NCI-H510A (cell line): ENCODE results near the gene COX6A1.
A peak's percentile ranks its signal among the peaks of the same experiment; 100 is the strongest.
"Not testable (repeated sequence)": the region's sequence is repeated elsewhere in the genome, so short reads cannot be mapped to it uniquely, and the experiment has no call there.

Experiments
- DNase-seq: peaks from one replicate; lab custom pipeline; 2025; lab: John Stamatoyannopoulos, UW

The COX6A1 gene

DNA sequence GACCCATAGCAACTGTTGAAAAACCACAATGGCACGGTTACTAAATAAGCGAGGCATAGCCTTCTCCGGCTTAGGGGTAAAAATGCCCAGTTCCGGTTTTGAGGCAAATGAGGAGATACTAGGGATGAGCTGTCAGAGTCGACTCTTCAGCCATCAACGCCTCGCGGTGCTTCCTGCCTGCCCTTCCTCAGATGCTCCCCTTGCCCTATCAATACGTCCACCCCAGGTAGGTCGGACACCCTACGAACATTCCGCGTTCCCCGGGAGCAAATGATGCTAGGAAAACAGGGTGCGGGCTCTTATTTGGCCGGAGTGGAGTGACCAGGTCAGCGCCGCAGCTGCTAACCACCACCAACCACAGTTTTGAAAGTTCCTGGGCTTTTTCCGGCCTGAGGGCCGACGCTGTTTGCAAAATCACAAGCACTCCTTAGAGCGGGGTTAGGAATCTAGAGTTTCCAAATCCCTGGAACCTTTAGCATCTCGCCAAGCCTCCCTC is 30.5 kb downstream of the COX6A1 start:
- DNase-seq: no peak

DNA sequence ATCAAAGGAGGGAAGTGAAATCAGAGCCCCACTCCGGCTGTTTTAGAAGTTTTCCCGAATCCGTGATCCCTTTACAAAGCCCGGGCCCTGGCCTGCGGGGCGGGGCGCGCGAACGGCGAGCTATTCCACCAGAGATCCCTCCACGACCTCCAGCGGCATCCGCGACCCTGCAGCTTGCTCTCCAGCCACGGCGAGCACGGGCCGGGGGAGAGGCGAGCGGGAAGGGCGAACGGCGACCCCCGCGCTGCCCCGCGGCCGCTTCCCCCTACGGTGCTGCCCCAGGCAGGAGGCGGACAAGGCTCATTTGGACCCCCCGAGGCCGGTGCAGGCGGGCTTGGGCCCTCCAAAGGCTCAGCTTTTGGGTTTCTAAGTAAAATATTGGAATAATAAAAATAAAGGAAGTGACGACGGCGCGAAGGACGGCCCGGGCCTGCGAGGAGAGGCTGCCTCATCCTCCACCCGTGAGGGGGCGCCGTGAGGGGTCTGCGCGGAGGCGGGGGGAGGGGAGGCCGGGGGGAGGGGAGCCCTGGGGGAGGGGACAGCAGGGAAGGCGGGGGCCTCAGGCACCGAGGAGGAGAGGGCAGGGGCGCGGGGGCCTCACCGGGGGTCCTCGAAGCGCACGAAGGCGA is 31.0 kb downstream of the COX6A1 start:
- DNase-seq: no peak

DNA sequence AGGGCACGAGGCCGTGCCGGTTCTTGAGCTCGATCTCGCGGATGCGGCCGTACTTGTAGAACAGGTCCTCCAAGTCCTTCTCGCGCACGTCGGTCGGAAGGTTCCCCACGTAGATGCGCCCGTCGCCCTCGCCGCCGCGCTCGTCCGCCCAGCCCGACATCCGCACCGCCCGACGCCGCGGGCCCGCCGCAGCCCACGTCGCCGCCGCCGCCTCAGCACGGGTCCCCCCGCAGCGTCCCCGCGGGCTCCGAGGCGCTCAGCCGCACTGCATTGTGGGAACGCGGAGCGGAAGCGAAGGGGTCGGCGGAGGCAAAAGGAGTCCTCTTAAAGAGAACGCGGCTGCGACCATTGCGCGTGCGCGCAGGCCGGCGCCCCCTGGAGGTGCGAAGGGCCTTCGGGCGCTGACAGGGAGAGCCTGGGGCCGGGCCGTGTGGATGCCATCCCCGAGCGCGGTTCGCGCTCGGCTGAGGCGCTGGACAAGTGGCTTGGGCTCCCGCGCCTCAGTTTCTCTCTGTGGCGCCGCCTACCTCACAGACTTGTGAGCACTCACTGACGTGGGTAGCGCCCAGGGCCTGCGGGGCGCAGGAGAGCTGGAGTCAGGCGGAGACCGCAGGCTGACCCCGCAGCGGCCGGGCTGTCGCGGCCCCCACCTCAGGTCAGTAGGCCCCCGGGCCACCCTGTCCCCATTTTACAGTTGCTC is 31.7 kb downstream of the COX6A1 start, which contains the start of gene SRSF9:
Gene SRSF9, minus strand, starts transcription at position 299 of the 700 bp plus-strand sequence. Its CDS starts 139 bp downstream, at position 160.
- peak; percentile 90 for DNase-seq

DNA sequence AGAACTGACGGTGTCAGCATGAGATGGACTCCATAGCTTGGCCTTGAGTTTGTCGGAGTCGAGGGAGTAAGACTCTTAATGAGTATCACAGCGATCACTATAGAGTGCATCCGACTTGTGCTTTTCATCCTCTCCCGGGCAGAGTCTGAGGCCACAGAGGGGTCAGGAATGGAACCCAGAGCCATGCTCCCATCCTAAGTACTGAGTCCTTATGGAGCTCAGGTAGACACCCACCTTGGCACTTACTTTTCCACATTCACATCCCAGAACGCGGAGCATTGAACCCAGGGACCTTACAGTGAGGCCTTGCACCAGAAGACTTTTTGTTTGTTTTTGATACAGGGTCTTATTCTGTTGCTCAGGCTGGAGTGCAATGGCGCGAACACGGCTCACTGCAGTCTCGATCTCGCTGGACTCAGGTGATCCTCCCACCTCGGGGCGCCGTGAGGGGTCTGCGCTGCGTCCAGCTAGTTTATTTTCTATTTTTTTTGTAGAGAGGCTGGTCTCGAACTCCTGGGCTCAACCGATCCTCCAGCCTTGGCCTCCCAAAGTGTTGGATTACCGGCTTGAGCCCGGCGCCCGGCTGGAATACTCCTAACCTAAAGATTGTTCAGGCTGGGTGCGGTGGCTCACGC is 32.4 kb downstream of the COX6A1 start:
- DNase-seq: no peak

DNA sequence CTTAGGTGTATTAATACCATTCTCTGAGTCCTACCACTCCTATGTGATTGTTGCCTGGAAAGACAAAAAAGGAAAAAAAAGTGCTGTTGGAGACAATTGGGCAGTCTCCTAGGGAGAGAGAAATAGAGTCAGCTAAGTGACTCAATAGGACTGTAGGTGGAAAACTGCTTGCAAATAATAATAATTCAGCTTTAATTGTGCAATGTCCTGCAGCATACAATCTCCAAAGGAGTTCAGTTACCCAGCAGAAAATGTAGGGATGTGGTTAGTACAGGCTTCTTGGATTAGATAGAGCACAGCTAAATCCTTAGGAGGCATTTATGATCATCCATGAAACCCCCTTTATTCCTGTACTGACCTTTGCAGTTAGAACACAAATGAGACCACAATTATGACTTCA is 34.6 kb downstream of the COX6A1 start:
- DNase-seq: no peak

DNA sequence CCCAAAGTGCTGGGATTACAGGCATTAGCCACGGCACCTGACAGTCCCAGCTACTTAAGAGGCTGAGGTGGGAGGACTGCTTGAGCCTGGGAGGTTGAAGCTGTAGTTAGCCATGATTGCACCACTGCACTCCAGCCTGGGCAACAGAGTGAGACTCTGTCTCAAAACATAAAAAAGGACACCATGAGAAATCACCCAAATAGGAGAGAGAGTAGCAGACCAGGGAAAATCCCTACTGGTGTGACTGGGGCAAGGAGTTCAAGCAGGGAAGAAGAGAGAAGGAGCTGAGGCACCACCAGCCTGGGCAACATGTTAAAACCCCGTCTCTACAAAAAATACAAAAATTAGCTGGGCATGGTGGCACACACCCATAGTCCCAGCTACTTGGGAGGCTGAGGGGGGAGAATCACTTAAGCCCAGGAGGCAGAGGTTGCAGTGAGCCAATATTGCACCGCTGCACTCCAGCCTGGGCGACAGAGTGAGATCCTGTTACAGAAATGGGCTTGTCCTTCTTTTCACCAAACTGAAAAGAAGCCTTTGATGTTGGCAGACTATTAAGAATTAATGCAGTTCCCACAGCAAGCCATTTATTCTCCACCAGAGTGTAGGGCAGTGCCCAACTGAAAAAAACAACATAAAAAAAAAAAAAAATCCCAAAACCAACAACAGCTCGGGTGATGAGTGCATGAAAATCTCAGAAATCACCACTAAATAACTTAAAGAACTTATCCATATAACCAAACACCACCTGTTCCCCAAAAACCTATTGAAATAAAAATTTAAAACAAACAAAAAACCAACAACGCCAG is 36.1 kb downstream of the COX6A1 start:
- no peak for DNase-seq

DNA sequence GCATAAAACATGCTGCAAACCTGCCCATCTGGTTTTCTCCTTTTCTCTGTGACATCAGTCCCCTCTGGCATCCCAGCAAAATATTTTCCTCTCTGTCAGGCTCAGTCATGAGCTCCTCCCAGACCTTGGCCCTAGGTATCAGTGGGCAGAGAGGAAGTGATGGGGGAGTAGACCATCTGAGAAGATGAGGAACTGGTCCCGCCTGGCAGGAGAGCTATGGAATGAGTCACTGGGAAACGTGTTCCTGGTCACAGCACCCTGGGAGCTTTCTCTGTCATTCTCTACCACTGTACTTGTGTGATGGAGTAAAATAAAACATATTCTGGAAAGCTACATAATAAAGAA is 36.7 kb downstream of the COX6A1 start:
- no peak for DNase-seq

DNA sequence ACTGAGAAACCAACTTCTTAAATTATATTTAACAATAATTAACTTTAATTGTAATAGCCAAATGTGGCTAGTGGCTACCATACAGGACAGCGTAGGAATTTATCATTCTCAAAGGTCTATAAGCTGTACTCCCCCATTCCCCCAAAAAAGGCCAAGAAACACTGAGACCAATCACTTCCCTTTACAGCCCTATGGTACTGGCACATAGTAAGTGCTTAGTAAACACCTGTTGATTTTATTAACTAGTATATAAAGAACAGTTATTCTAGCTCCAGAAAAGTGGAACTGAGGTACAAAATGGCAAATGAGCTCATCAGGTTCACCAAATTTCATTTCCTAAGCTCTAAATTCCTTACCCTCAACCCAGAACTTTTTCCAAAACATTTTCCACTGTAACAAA is 37.7 kb downstream of the COX6A1 start:
- DNase-seq: no peak

DNA sequence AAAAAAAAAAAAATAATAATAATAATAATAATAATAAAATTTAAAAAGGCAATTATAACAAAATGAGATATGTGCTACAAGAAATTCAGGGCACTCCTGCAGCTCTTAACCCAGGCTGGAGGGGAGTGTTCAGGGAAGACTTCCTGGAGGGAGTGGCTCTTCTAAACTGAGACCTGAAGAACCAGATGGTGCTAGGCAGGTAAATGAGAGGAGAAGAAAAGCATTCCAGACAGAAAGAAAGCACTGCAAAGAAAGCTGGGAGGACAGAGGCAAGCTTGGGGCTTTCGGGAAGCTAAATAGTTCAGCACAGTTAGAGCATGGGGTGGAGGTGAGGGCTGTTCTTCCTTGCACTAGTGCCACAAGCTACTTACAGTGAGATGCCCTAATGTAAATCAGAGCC is 41.5 kb downstream of the COX6A1 start:
- no peak for DNase-seq

DNA sequence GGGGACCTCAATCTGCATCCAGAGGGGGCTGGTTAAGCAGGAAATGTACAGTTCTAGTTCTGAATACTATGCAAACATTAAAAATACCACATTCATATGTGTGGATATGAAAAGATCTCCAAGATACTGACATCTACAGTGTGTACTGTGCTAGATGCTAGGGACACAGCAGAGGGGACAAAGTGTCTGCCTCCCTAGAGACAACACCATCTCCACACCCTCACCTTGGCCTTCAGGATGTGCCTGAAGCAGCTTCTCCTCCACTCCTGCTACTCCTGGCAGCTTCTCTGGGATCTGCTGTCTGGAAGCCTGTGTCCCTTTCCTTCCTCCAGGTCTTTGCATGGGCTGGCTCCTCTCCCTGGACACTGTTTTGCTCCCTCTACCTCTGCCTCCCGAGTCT is 42.3 kb downstream of the COX6A1 start:
- no peak for DNase-seq

DNA sequence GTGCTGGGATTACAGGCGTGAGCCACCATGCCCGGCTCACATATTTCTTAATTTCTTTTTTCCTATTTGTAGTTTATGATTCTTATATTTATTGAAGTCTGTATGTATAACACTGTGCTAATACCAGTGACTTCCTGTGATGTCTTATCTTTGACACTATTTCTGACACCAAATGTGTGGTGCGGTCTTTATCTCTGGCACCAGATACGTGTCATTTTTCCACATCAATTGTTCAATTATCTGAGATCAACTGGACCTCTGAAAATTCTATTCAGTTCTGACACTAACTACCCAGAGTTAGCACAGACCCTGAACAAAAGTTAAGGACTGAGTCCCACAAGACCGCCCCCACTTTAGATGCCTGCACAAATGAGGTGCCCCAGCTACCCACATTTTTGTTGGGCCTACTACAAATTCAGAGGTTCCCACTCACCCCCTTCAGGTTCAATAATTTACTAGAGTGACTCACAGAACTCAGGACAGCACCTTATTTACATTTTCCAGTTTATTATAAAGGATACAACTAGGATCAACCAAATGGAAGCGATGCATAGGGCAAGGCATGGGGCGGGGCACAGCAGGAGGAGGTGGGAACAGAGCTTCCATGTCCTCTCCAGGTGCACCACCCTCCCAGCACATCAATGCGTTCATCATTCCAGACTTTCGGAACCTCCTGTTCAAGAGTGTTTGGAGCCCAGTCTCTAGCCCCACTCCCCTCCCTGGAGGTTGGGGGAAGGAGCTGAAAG is 43.3 kb downstream of the COX6A1 start:
- DNase-seq: no peak

DNA sequence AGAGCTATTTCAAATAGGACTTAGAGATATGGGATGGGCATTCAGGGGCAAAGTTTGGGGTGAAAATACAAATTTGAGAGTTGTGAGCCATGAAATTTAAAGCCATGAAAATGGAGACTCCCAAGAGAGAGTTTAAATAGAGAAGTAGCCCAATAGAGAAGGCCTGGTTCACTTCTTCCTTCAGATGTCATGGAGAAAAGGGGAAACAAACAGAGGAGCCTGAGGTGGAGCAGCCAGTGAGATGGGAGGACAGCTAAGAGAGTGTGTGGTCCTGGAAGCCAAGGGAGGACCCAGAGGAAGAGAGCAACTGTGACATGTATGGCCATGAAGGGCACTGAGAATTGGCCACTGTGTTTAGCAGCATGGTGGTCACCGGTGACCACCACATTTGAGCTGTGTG is 45.7 kb downstream of the COX6A1 start:
- DNase-seq: no peak

DNA sequence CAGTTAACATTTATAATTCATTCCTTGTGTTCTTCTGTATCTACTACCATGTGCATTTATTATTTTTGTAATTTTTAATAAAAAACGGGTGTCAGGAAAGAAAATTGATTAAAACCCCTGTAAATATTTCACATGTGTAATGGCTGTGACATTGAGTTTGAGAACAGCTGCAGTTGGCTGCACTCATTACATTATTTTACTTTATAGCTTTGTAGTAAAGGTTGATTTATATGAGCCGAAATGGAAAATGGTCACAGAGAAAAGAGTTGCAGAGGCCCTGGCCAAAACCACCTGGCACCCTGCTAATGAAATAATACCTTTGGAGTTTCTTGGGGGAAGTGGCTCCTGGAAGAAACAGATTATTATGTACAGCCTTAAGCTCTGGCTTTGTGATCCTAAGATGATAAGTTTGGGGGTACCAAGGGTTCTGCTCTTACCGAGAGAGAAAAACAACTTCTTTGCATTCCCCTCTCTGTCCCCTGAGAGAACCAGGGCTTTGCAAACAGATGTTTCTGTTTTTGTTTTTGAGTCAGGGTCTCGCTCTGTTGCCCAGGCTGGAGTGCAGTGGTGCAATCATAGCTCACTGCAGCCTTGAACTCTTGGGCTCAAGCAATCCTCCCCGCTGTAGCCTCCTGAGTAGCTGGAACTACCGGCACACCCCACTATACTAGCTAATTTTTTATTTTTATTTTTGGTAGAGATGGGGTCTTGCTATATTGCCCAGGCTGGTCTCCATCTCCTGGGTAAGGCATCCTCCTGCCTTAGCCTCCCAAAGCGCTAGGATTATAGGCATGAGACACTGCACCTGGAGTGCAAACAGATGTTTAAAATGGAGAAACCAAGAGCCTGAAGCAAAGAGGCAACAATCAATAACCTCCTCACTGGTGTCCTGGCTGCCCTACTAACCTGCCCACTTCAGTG is 48.3 kb downstream of the COX6A1 start:
- DNase-seq: no peak

DNA sequence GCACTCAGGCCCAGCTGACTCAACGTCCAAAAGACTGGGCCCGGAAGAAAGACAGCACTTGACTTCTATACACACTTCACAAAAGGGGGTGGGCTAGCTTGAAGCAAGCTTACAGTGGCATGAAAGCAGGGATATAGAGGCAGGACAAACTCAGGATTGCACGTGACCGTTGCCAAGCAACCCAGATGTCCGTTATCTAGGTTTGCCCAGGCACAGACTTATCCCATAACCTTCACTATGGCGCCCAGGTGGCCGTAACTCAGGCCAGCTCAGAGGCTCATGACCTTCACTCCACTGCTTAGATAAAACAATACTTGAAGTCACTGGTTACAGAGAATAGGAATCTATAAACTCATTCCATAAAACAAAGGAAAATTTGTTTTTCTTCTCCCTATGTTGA is 49.6 kb downstream of the COX6A1 start:
- DNase-seq: not testable (repeated sequence)

DNA sequence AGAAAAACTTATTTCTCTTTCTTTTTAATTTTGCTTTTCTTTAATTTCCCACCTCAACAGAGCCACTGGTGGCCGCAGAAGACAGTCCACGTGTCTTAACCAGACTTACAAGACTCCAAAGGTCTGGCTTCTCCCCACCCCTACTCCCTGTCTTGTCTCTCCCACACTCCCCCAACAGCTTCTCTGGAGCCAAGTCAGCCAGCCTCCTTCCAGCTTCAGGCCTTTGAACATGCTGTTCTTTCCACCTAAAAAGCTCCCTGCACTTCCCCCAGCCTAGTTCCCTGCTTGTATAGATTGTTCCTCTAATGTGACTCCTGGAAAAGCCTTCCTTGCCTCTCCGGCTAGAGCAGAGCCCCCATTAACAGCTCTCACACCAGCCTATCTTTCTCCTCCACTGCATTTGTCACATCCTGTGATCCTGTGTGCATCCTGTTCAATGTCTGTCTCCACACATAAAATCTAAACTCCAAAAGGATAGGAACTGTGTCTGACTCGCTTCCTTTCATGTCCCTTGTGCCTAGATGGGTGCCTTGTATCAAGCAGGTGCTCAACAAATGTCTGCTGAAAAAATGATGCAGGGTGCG is 50.2 kb downstream of the COX6A1 start:
- no peak for DNase-seq

DNA sequence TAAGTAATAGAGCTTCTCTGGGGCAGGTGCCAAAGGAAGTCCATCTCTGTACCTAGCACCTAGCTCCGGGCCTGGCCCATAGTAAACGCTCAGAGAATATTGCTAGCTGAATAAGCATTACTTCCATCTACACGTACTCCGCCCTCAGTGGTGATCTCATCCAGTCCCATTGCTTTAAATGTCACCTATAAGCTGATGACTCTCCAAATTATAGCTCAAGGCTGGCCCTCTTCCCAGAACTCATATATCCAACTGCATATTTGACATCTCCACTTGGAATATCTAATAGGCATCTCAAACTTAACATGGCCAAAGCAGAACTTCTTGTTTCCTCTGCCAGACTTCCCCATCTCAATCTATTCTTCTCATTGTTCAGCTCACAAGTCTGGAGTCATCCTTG is 51.1 kb downstream of the COX6A1 start:
- no peak for DNase-seq

DNA sequence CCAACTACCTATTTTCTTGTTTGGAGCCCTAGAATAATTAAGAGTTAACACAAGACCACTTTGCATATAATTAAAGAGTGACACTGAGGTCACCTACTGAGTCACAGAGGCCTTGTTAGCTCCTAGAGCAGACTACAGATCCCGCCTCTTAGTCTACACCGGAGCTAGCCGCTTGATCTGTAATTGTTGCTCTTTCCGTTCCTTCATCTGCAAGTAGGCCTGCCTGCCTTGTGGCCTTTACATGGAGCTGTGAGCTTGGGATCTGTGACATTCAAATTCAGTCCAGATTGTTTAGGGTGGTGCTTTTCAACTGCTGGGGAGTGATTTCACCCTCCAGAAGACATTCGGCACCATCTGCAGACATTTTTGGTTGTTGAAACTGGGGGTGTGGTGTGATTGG is 52.4 kb downstream of the COX6A1 start:
- no peak for DNase-seq
